Spleen (tissue), 7 donors: ENCODE measurements around the gene CHST15.

Experiments used
- POLR2A ChIP-seq, 3 donors: fragments of 450-650 bp; IDR thresholded peaks; one replicate each; pipeline ENCODE4 v1.5.1; 2017; ENCODE audit warnings: antibody characterized with exemption in 3 of 3, mild to moderate bottlenecking in 1 of 3
- TF ChIP-seq, protein P1 (sequence below), 11 experiments: fragments of 200-600 bp in 7 of 11; fragments of 450-650 bp in 4 of 11; sonication (generic) in 4 of 11; IDR thresholded peaks in 8 of 11; conservative IDR thresholded peaks in 3 of 11; 1 replicate in 7 of 11; 2 replicates in 4 of 11; pipeline versions ENCODE4 v1.4.0 to v1.8.0; 2016 to 2021; ENCODE audit warnings: antibody characterized with exemption in 11 of 11, inconsistent platforms in 4 of 11, mild to moderate bottlenecking in 1 of 11
- donor health status: DM: no; HTN: no; CAD: no; lungs with moderate emphysema.
- donor health status: DM: no; HTN: no; CAD: no.
- donor health status: DM: no; HTN: no; CAD: no.

GRCh38 chr10:124101351-124101750 lies 8.0 kb upstream of the CHST15 start:
- TF ChIP-seq POLR2A (IDR thresholded peaks at IDR 0.05) = no peak
- TF ChIP-seq, protein P1, sequence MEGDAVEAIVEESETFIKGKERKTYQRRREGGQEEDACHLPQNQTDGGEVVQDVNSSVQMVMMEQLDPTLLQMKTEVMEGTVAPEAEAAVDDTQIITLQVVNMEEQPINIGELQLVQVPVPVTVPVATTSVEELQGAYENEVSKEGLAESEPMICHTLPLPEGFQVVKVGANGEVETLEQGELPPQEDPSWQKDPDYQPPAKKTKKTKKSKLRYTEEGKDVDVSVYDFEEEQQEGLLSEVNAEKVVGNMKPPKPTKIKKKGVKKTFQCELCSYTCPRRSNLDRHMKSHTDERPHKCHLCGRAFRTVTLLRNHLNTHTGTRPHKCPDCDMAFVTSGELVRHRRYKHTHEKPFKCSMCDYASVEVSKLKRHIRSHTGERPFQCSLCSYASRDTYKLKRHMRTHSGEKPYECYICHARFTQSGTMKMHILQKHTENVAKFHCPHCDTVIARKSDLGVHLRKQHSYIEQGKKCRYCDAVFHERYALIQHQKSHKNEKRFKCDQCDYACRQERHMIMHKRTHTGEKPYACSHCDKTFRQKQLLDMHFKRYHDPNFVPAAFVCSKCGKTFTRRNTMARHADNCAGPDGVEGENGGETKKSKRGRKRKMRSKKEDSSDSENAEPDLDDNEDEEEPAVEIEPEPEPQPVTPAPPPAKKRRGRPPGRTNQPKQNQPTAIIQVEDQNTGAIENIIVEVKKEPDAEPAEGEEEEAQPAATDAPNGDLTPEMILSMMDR (IDR thresholded peaks at IDR 0.05 in 8 of 11, conservative IDR thresholded peaks at IDR 0.05 in 3 of 11) = no peak
